Gastroesophageal sphincter (tissue), 3 donors: Measurements from ENCODE around the gene TNKS2.
"Not testable (repeated sequence)": the region's sequence is repeated elsewhere in the genome, so short reads cannot be mapped to it uniquely, and the experiment has no call there.

Experiments
- CTCF ChIP-seq, 4 experiments: fragments of 200-600 bp in 2 of 4; fragments of 450-650 bp in 2 of 4; sonication (generic) in 1 of 4; IDR thresholded peaks; one replicate each; pipeline ENCODE4 v1.5.1; 2017 to 2019; ENCODE audit warnings: antibody characterized with exemption in 4 of 4, mild to moderate bottlenecking in 2 of 4, moderate library complexity in 2 of 4
- EP300 ChIP-seq: sonication (generic); formaldehyde crosslinking; IDR thresholded peaks from one replicate; pipeline ENCODE4 v1.6.1; 2017; ENCODE audit warnings: antibody characterized with exemption, mild to moderate bottlenecking
- POLR2AphosphoS5 ChIP-seq: sonication (generic); formaldehyde crosslinking; IDR thresholded peaks from one replicate; pipeline ENCODE4 v1.6.1; 2017; ENCODE audit warnings: antibody characterized with exemption

GRCh38 chr10:91749592-91749991, 48.6 kb upstream of the TNKS2 start:
- not testable (repeated sequence) for TF ChIP-seq CTCF (IDR thresholded peaks at IDR 0.05); EP300; POLR2AphosphoS5
